Mesendoderm (in vitro differentiated cells): ENCODE results near the gene CPXM2.
A peak's percentile ranks its signal among the peaks of the same experiment; 100 is the strongest.

Source experiments
- DNase-seq: peaks from one replicate; pipeline ENCODE4 v3.0.0; 2013
- H2AK5ac ChIP-seq: 2 replicates; pipeline ENCODE4 v1.6.1; 2013; ENCODE audit warnings: low read length, inconsistent platforms
- H2BK120ac ChIP-seq: 2 replicates; pipeline ENCODE4 v1.6.1; 2013; ENCODE audit warnings: low read depth, mild to moderate bottlenecking, low read length, moderate library complexity, mixed read lengths
- H2BK15ac ChIP-seq: replicated peaks from 2 replicates; pipeline ENCODE4 v1.6.1; 2013; ENCODE audit warnings: low read depth, mild to moderate bottlenecking, moderate library complexity
- H2BK5ac ChIP-seq: 2 replicates; pipeline ENCODE4 v1.6.1; 2013; ENCODE audit warnings: low read length, inconsistent platforms
- H3K18ac ChIP-seq: 2 replicates; pipeline ENCODE4 v1.6.1; 2013; ENCODE audit warnings: mild to moderate bottlenecking, low read length, mixed read lengths
- H3K23ac ChIP-seq: one replicate; pipeline ENCODE4 v1.6.1; 2013; ENCODE audit warnings: low read length
- H3K27ac ChIP-seq: 2 replicates; pipeline ENCODE4 v1.5.1; 2013; ENCODE audit warnings: low read depth, mild to moderate bottlenecking, inconsistent platforms, low read length, moderate library complexity
- H3K27me3 ChIP-seq: 2 replicates; pipeline ENCODE4 v1.6.1; 2013; ENCODE audit warnings: low read length, control low read depth, mild to moderate bottlenecking, inconsistent platforms; ENCODE audit not compliant: insufficient read depth, poor library complexity
- H3K36me3 ChIP-seq: 2 replicates; pipeline ENCODE4 v1.6.1; 2013; ENCODE audit warnings: low read length, inconsistent platforms; ENCODE audit not compliant: control insufficient read depth, insufficient read depth
- H3K4ac ChIP-seq: one replicate; pipeline ENCODE4 v1.6.1; 2013; ENCODE audit warnings: low read depth, mild to moderate bottlenecking, low read length, moderate library complexity
- H3K4me1 ChIP-seq: 2 replicates; pipeline ENCODE4 v1.6.1; 2013; ENCODE audit warnings: low read depth, low read length, inconsistent platforms; ENCODE audit not compliant: control insufficient read depth
- H3K4me2 ChIP-seq: 2 replicates; pipeline ENCODE4 v1.6.1; 2013; ENCODE audit warnings: low read length
- H3K4me3 ChIP-seq: 2 replicates; pipeline ENCODE4 v1.5.1; 2013; ENCODE audit warnings: mild to moderate bottlenecking, low read length
- H3K56ac ChIP-seq: one replicate; pipeline ENCODE4 v1.6.1; 2013; ENCODE audit warnings: low read length
- H3K79me1 ChIP-seq: 2 replicates; pipeline ENCODE4 v1.6.1; 2013; ENCODE audit warnings: low read length, inconsistent platforms
- H3K79me2 ChIP-seq: 2 replicates; pipeline ENCODE4 v1.6.1; 2013; ENCODE audit warnings: mild to moderate bottlenecking, low read length; ENCODE audit not compliant: control insufficient read depth, insufficient read depth
- H3K9ac ChIP-seq: 2 replicates; pipeline ENCODE4 v1.6.1; 2013; ENCODE audit warnings: low read length, inconsistent platforms
- H4K5ac ChIP-seq: one replicate; pipeline ENCODE4 v1.6.1; 2013; ENCODE audit warnings: low read length
- H4K8ac ChIP-seq: one replicate; pipeline ENCODE4 v1.6.1; 2013; ENCODE audit warnings: low read depth, mild to moderate bottlenecking, control low read depth, low read length, moderate library complexity
- WGBS: extraction: QIAGEN DNeasy Blood & Tissue Kit; methylation state at CpG from one replicate; pipeline ENCODE4 v1.1.7; 2013; ENCODE audit warnings: low lambda C conversion rate, missing lambda C conversion rate; ENCODE audit not compliant: insufficient coverage; ENCODE audit errors: extremely low coverage; 5-methylcytosine and 5-hydroxymethylcytosine counted together

The CPXM2 gene

DNA sequence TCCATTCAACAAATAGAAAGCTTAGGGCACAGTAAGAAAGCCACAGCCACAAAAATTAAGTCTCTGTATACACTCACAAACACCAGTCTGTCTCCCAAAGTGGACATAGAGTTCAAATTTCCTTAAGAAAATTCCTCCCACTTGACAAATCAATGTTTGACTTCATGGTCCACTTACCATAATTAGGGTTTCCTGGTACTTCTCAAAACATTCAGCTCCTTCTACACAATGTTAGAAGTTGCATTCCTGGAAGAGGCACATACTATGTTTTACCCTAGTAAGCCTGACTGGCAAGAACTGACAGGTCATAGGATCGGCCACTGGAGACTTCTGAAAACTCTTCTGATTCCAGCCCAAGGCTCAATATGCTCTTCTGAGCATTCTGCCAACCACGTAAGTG, 70.5 kb downstream of the CPXM2 start:
- Histone ChIP-seq H3K4me3 (no peak overlapping the region), H2AK5ac (no peak overlapping the region), H3K23ac (no peak overlapping the region), H3K4ac (no peak overlapping the region), H3K79me2 (no peaks in the 10 kb centered on the region), H2BK5ac (no peak overlapping the region), H3K79me1 (no peaks in the 10 kb centered on the region), H2BK15ac (no peak overlapping the region), H2BK120ac (no peak overlapping the region), H3K9ac (no peak overlapping the region), H3K27me3 (no peaks in the 10 kb centered on the region), H3K56ac (no peak overlapping the region), H4K5ac (no peak overlapping the region), H3K4me1 (no peaks in the 10 kb centered on the region), H3K18ac (no peak overlapping the region), H3K27ac (no peak overlapping the region), H3K4me2 (no peak overlapping the region), H4K8ac (no peak overlapping the region), H3K36me3 (no peaks in the 10 kb centered on the region)
- WGBS: no CpG with 5 or more reads among the region's 2 CpGs
- no peak for DNase-seq

DNA sequence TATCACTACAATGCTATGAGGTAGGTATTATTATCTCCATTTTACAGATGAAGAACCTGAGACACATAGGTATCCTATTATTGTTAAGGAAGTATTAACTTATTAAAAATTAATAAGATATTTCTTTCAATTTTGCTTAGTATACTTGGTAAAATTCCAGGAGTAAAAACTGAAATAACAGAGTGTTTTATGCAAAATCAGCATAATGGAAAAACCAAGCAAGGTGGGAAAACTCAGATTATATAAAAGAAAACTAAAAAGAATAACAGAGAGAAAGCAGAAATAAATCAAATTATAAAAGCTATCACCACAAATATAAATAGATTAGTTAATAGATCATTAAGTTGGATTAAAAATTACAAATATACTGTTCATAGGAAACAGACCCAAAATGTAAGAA, 82.0 kb downstream of the CPXM2 start:
- DNase-seq: no peak
- Histone ChIP-seq H2BK15ac (no peak overlapping the region), H4K5ac (no peak overlapping the region), H3K23ac (no peak overlapping the region), H3K4me2 (no peak overlapping the region), H2BK120ac (no peak overlapping the region), H3K79me2 (no peaks in the 10 kb centered on the region), H4K8ac (no peak overlapping the region), H2AK5ac (no peak overlapping the region), H3K27ac (no peak overlapping the region), H3K27me3 (no peaks in the 10 kb centered on the region), H3K4me1 (no peaks in the 10 kb centered on the region), H3K79me1 (no peaks in the 10 kb centered on the region), H3K36me3 (no peaks in the 10 kb centered on the region), H3K56ac (no peak overlapping the region), H3K4me3 (no peak overlapping the region), H3K9ac (no peak overlapping the region), H3K18ac (no peak overlapping the region), H3K4ac (no peak overlapping the region), H2BK5ac (no peak overlapping the region)

DNA sequence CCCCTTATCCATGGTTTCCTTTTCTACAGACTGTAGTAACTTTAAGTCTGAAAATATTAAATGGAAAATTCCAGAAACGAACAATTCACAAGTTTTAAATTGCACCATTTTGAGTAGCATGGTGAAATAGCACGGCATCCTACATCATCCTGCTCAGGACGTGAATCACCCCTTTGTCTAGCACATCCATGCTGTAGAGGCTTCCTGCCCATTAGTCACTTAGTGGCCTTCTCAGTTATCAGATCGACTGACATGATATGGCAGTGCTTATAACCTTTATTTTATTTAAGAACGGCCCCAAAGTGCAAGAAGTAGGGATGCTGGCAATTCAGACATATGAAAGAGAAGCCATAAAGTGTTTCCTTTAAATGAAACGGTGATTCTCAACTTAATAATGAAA, 82.7 kb downstream of the CPXM2 start:
- H3K23ac ChIP-seq: no peak overlapping the region
- no peak overlapping the region for H4K5ac ChIP-seq
- no peak overlapping the region for H3K4ac ChIP-seq
- no CpG with 5 or more reads among the region's 6 CpGs for WGBS
- H3K4me1 ChIP-seq: no peaks in the 10 kb centered on the region
- no peak overlapping the region for H4K8ac ChIP-seq
- H3K27ac ChIP-seq: no peak overlapping the region
- H3K9ac ChIP-seq: no peak overlapping the region
- H2BK120ac ChIP-seq: no peak overlapping the region
- H3K18ac ChIP-seq: no peak overlapping the region
- no peak overlapping the region for H2BK5ac ChIP-seq
- H3K4me3 ChIP-seq: no peak overlapping the region
- no peaks in the 10 kb centered on the region for H3K27me3 ChIP-seq
- H2AK5ac ChIP-seq: no peak overlapping the region
- no peak overlapping the region for H3K4me2 ChIP-seq
- H3K79me2 ChIP-seq: no peaks in the 10 kb centered on the region
- DNase-seq: peak; percentile 87
- H3K56ac ChIP-seq: no peak overlapping the region
- H3K79me1 ChIP-seq: no peaks in the 10 kb centered on the region
- H2BK15ac ChIP-seq: no peak overlapping the region
- H3K36me3 ChIP-seq: no peaks in the 10 kb centered on the region

DNA sequence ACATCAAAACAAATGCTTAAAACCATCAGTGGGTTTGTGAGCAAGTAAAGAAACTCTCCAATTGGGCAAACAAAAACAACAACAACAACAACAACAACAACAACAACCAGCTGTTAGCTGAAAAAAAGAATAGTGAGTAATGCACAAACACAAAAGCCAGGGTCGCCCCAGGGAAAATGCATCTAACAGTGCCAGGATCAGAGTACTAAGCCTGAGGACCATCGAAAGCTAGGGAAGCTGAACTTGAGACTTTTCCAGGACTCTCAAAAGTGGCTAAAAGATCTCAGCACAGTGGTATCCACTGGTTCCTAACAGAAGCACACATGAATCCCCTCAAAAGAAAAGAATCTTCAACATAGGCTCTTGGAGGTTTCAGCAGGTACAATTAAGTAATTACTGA, 83.3 kb downstream of the CPXM2 start:
- Histone ChIP-seq H2BK120ac (no peak overlapping the region), H3K18ac (no peak overlapping the region), H2BK5ac (no peak overlapping the region), H3K4me2 (no peak overlapping the region), H3K4ac (no peak overlapping the region), H3K79me1 (no peaks in the 10 kb centered on the region), H4K5ac (no peak overlapping the region), H3K79me2 (no peaks in the 10 kb centered on the region), H3K4me1 (no peaks in the 10 kb centered on the region), H2AK5ac (no peak overlapping the region), H3K27me3 (no peaks in the 10 kb centered on the region), H3K36me3 (no peaks in the 10 kb centered on the region), H3K23ac (no peak overlapping the region), H3K4me3 (no peak overlapping the region), H3K56ac (no peak overlapping the region), H4K8ac (no peak overlapping the region), H3K27ac (no peak overlapping the region), H2BK15ac (no peak overlapping the region), H3K9ac (no peak overlapping the region)
- DNase-seq: no peak
- WGBS: no CpG with 5 or more reads among the region's 2 CpGs

GRCh38 chr10:123807444-123808035, 84.1 kb downstream of the CPXM2 start:
- Histone ChIP-seq H3K9ac (no peak overlapping the region), H3K27me3 (no peaks in the 10 kb centered on the region), H3K56ac (no peak overlapping the region), H3K23ac (no peak overlapping the region), H3K4ac (no peak overlapping the region), H3K27ac (no peak overlapping the region), H3K4me2 (no peak overlapping the region), H2BK5ac (no peak overlapping the region), H2AK5ac (no peak overlapping the region), H3K4me3 (no peak overlapping the region), H3K36me3 (no peaks in the 10 kb centered on the region), H3K18ac (no peak overlapping the region), H4K8ac (no peak overlapping the region), H2BK15ac (no peak overlapping the region), H3K4me1 (no peaks in the 10 kb centered on the region), H2BK120ac (no peak overlapping the region), H3K79me2 (no peaks in the 10 kb centered on the region), H4K5ac (no peak overlapping the region), H3K79me1 (no peaks in the 10 kb centered on the region)
- DNase-seq: no peak
- WGBS: no CpG with 5 or more reads among the region's 5 CpGs

GRCh38 chr10:123804716-123805115, 86.9 kb downstream of the CPXM2 start:
- H3K4me2 ChIP-seq: no peak overlapping the region
- no peak overlapping the region for H3K56ac ChIP-seq
- H4K5ac ChIP-seq: no peak overlapping the region

More at GRCh38 chr10:123804716-123805115, 86.9 kb downstream of the CPXM2 start:
- Histone ChIP-seq H3K27ac (no peak overlapping the region), H3K27me3 (no peaks in the 10 kb centered on the region), H3K23ac (no peak overlapping the region), H3K79me1 (no peaks in the 10 kb centered on the region), H2BK120ac (no peak overlapping the region), H2BK15ac (no peak overlapping the region), H3K4me1 (peaks cover 2% of the 10 kb centered on the region), H2AK5ac (no peak overlapping the region), H3K18ac (no peak overlapping the region), H2BK5ac (no peak overlapping the region), H4K8ac (no peak overlapping the region), H3K9ac (no peak overlapping the region), H3K4ac (no peak overlapping the region), H3K4me3 (no peak overlapping the region), H3K36me3 (no peaks in the 10 kb centered on the region), H3K79me2 (no peaks in the 10 kb centered on the region)
- DNase-seq: no peak
- WGBS: no CpG with 5 or more reads among the region's 3 CpGs
